NOMO-1 (cell line): Measurements from ENCODE around the gene GDF11.

Source experiments
- DNase-seq, 2 experiments: peaks; one replicate each; lab custom pipeline; 2025; ENCODE audit not compliant: unreplicated experiment in 2 of 2; lab: John Stamatoyannopoulos, UW

Gene GDF11

GRCh38 chr12:55721601-55722213, 21.2 kb upstream of the GDF11 start:
- no peak for DNase-seq

- DNase-seq, result no peak
Observed at GRCh38 chr12:55722948-55723347, 20.0 kb upstream of the GDF11 start.

- no peak for DNase-seq
Observed at GRCh38 chr12:55723516-55724225, 19.3 kb upstream of the GDF11 start.

GRCh38 chr12:55724226-55724939, 18.5 kb upstream of the GDF11 start:
- peak; percentile 63 to 70 for DNase-seq

- DNase-seq, result no peak
Observed at GRCh38 chr12:55724940-55725309, 18.0 kb upstream of the GDF11 start.

GRCh38 chr12:55725556-55725955, 17.4 kb upstream of the GDF11 start:
- DNase-seq, result no peak

GRCh38 chr12:55726971-55727370, 16.0 kb upstream of the GDF11 start:
- no peak for DNase-seq

GRCh38 chr12:55727643-55728185, 15.2 kb upstream of the GDF11 start:
- no peak for DNase-seq

GRCh38 chr12:55728186-55728938, 14.6 kb upstream of the GDF11 start:
- DNase-seq, result peak in 1 of 2 experiments; percentile 61

GRCh38 chr12:55728939-55729818, 13.7 kb upstream of the GDF11 start, which contains the start of gene CD63:
Gene CD63, minus strand, starts transcription at chr12:55729009. Its CDS starts 668 bp downstream, at chr12:55728341.
- DNase-seq, result peak; percentile 74 to 80

- DNase-seq, result peak; percentile 64 to 73
Observed at GRCh38 chr12:55729819-55730818, 12.8 kb upstream of the GDF11 start.

- DNase-seq, result no peak
Observed at GRCh38 chr12:55732288-55732687, 10.6 kb upstream of the GDF11 start.

GRCh38 chr12:55733021-55733555, 9.8 kb upstream of the GDF11 start:
- DNase-seq, result no peak

GRCh38 chr12:55733858-55734257, 9.1 kb upstream of the GDF11 start:
- DNase-seq, result no peak

- no peak for DNase-seq
Observed at GRCh38 chr12:55734595-55734994, 8.3 kb upstream of the GDF11 start.

GRCh38 chr12:55736076-55736475, 6.8 kb upstream of the GDF11 start:
- DNase-seq, result no peak

GRCh38 chr12:55736780-55737580, 5.9 kb upstream of the GDF11 start:
- peak; percentile 43 to 62 for DNase-seq
